GM12872 (cell line): Measurements from ENCODE around the gene MGAT1.

ENCODE experiments used
- CTCF ChIP-seq: IDR thresholded peaks from 3 replicates; pipeline ENCODE4 v1.5.1; 2011; ENCODE audit warnings: low read depth, mild to moderate bottlenecking, low read length, moderate library complexity; ENCODE audit not compliant: insufficient read depth

MGAT1 gene

GRCh38 chr5:180829726-180830125 is 27.1 kb upstream of the MGAT1 start:
- TF ChIP-seq CTCF, result no peak

- TF ChIP-seq CTCF, result no peak
Observed at GRCh38 chr5:180825768-180826525, 23.3 kb upstream of the MGAT1 start.

GRCh38 chr5:180824630-180825476 is 22.2 kb upstream of the MGAT1 start:
- TF ChIP-seq CTCF, result no peak

- TF ChIP-seq CTCF, result no peak
Observed at GRCh38 chr5:180823940-180824629, 21.5 kb upstream of the MGAT1 start.

GRCh38 chr5:180823346-180823745 is 20.7 kb upstream of the MGAT1 start:
- no peak for TF ChIP-seq CTCF

- no peak for TF ChIP-seq CTCF
Observed at GRCh38 chr5:180821538-180821937, 18.9 kb upstream of the MGAT1 start.

GRCh38 chr5:180820788-180821321 is 18.2 kb upstream of the MGAT1 start:
- TF ChIP-seq CTCF, result no peak
